Astrocyte of the spinal cord (primary cell): ENCODE measurements around the gene SLX4IP.

Source experiments
- DNase-seq: peaks from one replicate; pipeline ENCODE4 v3.0.0; 2011; ENCODE audit warnings: low read depth, low spot score
- H3K4me3 ChIP-seq: 2 replicates; pipeline ENCODE4 v1.5.1; 2011; ENCODE audit warnings: low read depth, mild to moderate bottlenecking, low read length, moderate library complexity
- CTCF ChIP-seq: IDR thresholded peaks from 2 replicates; pipeline ENCODE4 v1.5.1; 2012; ENCODE audit warnings: low read depth, mild to moderate bottlenecking, low read length, inconsistent platforms
- in situ Hi-C: cut with HindIII; loops from 2 replicates; pipeline ENCODE4 v1.10.0; 2017; ENCODE audit warnings: low sequenced_read_pairs

The SLX4IP gene

DNA sequence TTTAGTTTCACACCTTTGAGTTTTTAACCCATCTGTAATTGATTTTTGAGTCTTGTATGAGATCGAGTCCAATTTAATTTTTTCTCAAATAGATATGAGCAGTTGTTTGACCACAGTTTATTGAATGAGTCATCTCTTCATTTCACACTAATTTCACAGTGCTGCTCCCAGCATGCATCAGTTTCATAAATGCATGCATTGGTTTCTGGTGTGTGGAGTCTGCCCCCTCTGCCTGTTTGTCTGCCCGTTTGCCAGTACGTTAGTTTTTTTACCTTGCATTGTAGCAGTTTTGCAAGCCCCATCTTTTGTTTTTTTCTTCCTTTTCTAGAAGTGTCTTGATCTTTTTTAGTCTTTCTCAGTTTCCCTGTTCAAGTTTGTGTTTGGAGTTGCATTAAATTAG lies 11.9 kb downstream of the SLX4IP start:
- DNase-seq: peak; percentile 79
- H3K4me3 ChIP-seq: no peak overlapping the region
- in situ Hi-C loops: no loop called here
- no peak for TF ChIP-seq CTCF

DNA sequence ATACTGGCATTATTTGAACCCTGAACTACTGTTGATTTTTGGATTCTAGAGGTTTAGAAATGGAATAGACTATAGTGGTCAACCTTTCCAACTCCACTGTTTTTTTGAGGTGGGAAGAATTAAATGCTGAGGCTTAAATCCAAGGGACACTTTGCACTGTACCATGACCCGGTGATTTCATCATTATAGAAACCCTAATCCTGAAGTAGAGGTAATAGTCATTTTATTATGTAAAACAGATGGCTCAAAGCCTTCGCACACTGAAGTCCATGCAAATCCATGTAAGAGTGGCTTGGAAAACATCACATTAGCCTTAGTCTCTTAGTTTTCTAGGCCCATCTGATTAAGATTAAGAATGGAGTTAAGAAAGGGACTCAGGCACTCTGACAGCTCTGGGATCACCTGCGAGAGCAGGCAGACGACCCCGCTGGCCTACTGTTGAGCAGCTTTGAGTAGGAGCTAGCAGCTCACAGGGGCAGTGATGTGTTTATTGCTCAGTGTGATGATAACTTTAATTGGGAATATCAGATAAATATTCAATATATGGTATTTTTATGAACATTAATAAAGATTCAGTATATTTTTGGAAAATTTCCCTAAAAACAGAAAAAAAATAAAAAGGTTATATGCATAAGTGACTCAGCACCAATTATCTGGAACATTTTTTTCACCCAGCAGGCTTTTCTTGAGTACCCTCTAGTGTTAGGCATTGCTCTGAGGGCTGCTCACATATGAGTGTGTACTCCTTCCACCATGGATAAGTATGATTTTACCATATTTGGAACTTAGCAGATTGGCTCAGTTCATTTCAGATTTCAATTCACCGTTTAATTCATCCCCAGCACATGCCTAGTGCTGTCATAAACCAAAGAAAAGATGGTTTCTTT lies 13.4 kb downstream of the SLX4IP start:
- TF ChIP-seq CTCF: no peak
- no peak for DNase-seq
- H3K4me3 ChIP-seq: no peak overlapping the region
- in situ Hi-C loops: no loop called here

DNA sequence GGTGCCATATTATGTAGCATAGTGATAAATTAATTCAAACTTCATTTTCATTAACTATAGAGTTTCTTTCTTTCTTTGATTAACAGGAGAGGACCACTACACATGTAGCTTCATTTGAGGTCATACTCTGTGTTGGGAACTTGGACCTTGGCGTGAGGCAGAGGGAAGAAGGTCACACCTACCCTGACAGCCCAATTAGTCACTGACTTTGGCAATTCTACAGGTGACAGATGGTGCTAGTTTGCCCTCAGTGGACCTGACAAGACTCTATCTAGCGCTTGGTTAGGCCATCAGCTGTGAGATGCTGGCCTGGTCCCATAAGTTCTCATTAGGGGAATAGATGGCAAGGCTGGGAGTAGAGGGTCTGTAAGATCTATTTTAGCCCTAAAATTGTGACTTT lies 14.2 kb downstream of the SLX4IP start:
- no peak for DNase-seq
- in situ Hi-C loops: no loop called here
- H3K4me3 ChIP-seq: no peak overlapping the region
- no peak for TF ChIP-seq CTCF

DNA sequence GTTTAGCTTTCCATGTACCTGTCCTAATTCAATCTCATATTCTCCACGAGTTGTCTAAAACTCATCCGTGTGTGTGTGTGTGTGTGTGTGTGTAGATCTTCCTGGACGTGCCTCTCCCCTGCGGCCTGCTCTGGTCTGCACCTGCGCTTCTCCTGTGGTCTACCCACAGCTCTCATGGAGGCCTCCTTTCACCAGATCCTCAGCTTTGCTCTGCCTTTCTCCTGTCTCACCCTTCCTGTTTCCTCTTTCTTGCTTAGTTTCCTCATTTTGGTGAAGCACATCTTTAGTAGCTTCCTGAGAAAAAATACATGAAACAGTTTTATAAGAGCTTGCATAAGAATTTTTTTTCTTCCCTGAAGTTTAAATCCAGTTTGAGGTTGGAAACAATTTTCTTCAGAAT lies 18.1 kb downstream of the SLX4IP start:
- H3K4me3 ChIP-seq: no peak overlapping the region
- TF ChIP-seq CTCF: no peak
- in situ Hi-C loops: no loop called here
- no peak for DNase-seq

DNA sequence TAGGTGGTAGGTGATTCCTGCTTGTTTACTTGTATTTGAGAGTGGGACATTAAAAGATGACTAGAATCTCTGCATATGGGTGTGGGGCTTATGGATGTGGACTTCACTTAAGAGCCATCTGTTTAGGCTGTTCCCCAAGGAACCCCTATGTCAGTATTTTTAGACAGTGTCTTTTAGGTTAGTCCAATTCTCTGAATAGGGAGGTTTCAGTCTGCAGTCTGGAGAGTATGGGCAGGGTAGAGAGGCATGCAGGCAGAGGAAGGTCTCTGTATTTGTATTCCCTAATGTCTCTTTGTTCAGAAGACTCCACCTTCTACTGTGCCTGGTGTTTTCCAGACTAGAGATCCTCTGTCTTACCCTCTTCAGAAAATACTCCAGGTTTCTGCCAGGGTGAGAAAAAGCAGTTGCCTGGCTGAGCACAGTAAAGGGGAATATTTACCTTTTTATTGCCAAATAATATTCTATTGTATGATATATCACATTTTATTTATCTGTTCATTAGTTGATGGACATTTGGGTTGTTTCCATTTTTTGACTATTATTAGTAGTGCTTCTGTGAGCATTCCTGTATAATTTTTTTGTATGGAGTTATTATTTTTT lies 19.1 kb downstream of the SLX4IP start:
- no peak overlapping the region for H3K4me3 ChIP-seq
- no peak for DNase-seq
- in situ Hi-C loops: no loop called here
- TF ChIP-seq CTCF: no peak

GRCh38 chr20:10461495-10461894 lies 26.4 kb downstream of the SLX4IP start:
- TF ChIP-seq CTCF: no peak

More at GRCh38 chr20:10461495-10461894, 26.4 kb downstream of the SLX4IP start:
- no peak for DNase-seq
- in situ Hi-C loops: no loop called here
- H3K4me3 ChIP-seq: no peak overlapping the region
